Glomerular visceral epithelial cell (primary cell): ENCODE results near the gene PODXL2.
A peak's percentile ranks its signal among the peaks of the same experiment; 100 is the strongest.

Experiments
- DNase-seq: peaks from one replicate; pipeline ENCODE4 v3.0.0-alpha.2; 2016; ENCODE audit errors: extremely low spot score

PODXL2 gene, protein sequence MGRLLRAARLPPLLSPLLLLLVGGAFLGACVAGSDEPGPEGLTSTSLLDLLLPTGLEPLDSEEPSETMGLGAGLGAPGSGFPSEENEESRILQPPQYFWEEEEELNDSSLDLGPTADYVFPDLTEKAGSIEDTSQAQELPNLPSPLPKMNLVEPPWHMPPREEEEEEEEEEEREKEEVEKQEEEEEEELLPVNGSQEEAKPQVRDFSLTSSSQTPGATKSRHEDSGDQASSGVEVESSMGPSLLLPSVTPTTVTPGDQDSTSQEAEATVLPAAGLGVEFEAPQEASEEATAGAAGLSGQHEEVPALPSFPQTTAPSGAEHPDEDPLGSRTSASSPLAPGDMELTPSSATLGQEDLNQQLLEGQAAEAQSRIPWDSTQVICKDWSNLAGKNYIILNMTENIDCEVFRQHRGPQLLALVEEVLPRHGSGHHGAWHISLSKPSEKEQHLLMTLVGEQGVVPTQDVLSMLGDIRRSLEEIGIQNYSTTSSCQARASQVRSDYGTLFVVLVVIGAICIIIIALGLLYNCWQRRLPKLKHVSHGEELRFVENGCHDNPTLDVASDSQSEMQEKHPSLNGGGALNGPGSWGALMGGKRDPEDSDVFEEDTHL

GRCh38 chr3:127628788-127629466 is at the start of gene PODXL2:
Gene PODXL2, plus strand, starts transcription at chr3:127629185. Its CDS starts 35 bp downstream, at chr3:127629220.
- DNase-seq = peak; percentile 68

DNA sequence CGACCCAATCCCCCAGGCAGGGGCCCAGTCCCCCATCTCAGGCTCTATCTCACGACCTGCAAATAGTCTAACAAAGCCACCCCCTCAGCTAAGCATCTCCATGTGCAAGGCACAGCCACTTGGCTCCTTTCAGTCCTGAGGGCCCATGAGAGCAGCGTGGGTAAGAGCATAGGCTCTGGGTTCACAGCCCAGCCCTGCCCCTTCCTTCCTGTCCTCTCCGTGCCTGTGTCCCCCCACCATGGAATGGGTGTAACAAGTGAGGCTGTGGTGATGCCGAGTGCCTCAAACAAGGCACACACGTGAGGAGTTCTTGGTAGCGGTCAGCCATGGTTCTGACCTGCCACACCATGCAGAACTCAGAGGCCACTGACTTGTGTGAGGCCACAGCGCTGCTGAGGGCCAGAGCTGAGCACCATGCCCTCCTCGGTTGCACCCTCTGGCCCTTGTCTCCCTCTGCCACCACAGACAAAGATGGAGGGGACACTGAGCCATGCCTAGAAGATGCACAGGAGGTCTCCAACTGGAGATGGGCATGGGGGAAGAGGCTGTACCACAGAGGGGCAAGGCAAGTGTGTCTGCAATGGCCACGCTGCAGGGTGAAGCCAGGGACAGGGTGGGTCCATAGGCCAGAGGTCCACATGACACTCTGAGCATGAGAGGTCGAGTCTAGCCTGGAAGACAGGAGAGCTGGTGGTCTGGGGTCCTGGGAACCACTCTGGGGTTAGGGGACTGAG is 48.5 kb upstream of the PODXL2 start:
- DNase-seq = no peak

DNA sequence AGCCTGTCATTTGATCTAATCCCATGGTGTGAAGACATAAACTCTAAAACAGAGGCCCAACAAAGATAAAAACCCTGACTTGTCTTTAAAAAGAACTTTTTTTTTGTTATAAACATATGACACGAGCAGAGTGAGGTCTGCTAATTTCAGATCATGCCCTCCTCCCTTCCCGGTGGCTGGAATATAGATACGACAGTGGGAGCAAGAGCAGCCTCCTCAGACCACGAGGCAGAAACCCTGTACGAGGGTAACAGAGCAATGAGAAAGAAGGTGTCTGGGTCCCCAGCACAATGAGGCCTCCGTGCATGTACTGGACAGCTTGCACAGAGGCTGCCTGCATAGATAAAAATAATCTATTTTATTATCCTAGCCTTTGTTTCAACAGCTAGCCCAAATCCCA is 44.3 kb upstream of the PODXL2 start:
- no peak for DNase-seq

DNA sequence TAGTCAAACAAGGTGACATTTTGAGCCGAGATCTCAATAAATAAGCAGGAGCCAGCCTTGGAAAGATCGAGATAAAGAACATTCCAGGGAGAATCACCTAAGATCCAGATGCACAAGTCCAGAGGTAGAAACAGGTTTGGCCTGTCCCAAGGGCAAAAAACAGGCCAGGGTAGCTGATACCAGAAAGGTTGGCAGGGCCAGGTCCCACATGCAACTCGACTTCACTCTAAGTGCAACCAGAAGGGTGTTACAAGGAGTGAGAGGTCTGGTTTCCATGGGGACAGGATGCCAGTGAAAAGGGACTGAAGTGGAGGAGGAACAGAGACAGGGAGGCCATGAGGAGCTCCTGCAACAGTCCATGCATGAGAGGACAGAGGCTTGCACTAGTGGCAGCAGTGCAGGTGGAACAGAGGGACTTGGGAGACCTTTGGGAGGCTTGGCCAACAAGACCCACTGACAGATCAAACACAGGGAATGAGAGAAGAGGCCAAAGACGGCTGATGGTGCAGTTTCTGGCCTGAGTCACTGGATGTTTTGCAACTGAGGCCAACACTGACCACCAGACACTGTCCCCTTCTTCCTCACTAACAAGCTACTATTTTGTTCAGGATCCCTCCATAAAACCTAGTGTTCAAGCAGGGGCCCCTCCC is 43.7 kb upstream of the PODXL2 start:
- no peak for DNase-seq

- DNase-seq = no peak
Measured at GRCh38 chr3:127585813-127586413, 43.1 kb upstream of the PODXL2 start.

DNA sequence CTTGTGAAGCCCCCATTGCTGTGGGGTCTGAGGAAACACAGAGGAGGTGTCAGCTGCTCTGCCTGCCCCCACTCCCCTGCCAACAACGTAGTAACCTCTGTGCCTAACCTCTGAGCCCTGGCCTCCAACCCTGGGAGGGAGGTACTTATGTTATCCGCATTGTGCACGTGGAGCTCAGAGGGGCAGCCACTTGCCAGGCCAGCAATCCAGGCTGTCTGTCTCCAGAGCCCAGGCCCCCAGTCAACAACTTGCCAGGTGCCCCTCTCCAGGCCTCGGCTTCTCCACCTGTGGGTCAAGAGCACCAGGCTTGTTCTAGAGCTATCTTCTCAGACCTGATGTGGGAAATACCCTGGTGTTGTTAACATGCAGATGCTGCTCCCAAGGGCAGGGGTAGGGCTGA is 41.1 kb upstream of the PODXL2 start:
- no peak for DNase-seq

GRCh38 chr3:127588806-127589577 is 40.0 kb upstream of the PODXL2 start:
- DNase-seq = peak; percentile 92

- peak; percentile 13 for DNase-seq
Measured at GRCh38 chr3:127589600-127590281, 39.2 kb upstream of the PODXL2 start.

DNA sequence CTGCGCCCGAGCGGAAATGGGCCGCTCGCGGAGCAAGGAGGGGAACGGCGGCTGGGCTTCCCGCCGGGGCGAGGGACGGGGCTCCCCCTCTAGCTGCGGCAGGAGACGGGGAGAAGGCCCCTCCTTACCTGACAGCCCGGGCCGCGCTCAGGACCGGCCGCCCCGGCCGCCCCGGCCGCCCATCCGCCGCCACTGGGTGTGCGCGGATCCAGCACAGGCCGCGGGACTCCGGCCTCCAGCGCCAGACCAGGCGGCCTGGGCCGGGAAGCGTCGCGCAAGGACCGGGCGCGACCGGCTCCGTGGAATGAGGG is 38.7 kb upstream of the PODXL2 start:
- no peak for DNase-seq

- peak; percentile 97 for DNase-seq
Measured at GRCh38 chr3:127590593-127591465, 38.2 kb upstream of the PODXL2 start, which contains the start of gene TPRA1. Gene TPRA1, minus strand, starts transcription at chr3:127590733. Its CDS starts 10,587 bp downstream, at chr3:127580146.

DNA sequence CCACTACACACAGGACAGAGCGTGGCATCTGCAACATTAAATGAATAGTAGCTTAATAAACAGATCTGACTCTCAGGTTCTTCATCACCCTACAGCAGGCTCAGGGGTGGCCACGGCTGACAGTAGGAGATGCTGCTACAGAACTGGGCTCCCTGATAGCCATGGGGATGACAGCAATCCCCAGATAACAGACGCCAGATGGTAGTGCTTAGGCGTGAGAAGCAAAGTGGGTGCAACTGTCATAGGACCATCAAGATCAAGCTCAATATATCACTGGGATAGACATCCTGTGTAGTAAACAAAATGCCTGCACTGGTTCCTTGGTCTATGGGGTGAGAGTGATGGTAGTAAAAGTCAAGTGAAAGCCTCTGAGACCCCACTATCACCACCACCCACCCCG is 35.8 kb upstream of the PODXL2 start:
- DNase-seq = no peak

DNA sequence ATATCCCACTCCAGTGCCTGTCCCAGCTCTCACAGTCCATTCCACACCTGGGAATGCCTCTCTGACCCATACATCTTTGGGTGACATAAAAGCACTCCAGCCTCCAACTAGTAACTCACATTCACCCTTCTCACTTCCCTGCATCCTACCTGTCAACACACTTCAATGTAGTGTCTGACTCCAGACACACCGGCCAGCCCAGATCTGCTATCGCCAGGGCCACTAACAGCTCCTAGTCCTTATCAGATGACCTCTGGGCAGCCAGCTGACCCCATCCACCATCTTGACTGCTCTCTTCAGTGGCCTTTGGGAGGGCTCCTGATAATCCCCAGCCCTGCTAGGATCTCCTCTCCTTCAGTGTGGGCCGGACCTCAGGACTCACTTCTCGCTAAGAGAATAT is 33.7 kb upstream of the PODXL2 start:
- DNase-seq = no peak

- DNase-seq = no peak
Measured at GRCh38 chr3:127597020-127597771, 31.8 kb upstream of the PODXL2 start.

DNA sequence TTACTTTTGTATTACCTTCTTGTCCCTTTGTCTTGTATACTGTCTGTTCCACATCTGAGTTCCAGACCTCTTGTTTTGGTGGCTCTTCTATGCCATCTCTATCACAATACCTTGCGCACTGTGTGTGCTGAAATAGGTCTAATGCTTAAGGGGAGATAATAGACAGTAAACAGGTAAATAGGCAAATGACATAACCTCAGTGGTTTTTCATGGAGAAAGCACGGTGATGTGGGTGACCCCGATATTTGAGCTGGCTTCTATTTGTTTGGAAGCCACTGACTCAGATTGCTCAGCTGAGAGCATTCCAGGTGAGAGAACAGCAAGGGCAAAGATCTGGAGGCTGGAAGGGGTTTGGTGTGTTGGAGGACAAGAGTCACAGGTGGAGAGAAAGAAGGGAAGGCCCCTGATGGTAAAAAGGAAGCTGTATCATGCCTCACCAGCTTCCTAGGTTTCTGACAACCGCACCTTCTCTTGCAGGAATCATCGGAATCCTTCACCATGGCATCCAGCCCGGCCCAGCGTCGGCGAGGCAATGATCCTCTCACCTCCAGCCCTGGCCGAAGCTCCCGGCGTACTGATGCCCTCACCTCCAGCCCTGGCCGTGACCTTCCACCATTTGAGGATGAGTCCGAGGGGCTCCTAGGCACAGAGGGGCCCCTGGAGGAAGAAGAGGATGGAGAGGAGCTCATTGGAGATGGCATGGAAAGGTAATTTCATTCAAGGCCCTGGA is 30.0 kb upstream of the PODXL2 start:
- DNase-seq = peak; percentile 16

GRCh38 chr3:127600749-127601456 is 28.1 kb upstream of the PODXL2 start:
- no peak for DNase-seq

- DNase-seq = no peak
Measured at GRCh38 chr3:127604035-127604434, 24.9 kb upstream of the PODXL2 start.
